Measurements from ENCODE around the gene USP32.
A peak's percentile ranks its signal among the peaks of the same experiment; 100 is the strongest.
"Not testable (repeated sequence)": the region's sequence is repeated elsewhere in the genome, so short reads cannot be mapped to it uniquely, and the experiment has no call there.

USP32 gene

DNA sequence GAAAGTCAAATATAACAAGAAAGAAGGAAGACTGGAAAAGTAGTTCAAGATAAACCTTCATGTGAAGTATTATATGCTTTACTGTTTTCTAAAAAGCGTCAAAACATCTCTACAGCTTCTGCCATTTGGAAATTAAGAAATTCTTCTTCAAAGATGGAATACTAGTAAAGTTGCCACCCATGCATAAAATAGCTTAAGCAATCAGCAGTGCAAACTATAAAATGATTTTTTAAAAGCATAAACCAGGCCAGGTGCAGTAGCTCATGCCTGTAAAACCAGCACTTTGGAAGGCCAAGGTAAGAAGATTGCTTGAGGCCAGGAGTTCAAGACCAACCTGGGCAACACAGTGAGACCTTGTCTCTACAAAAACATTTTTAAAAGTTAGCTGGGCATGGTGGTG is 68.2 kb downstream of the USP32 start:
- TF ChIP-seq, protein P1, sequence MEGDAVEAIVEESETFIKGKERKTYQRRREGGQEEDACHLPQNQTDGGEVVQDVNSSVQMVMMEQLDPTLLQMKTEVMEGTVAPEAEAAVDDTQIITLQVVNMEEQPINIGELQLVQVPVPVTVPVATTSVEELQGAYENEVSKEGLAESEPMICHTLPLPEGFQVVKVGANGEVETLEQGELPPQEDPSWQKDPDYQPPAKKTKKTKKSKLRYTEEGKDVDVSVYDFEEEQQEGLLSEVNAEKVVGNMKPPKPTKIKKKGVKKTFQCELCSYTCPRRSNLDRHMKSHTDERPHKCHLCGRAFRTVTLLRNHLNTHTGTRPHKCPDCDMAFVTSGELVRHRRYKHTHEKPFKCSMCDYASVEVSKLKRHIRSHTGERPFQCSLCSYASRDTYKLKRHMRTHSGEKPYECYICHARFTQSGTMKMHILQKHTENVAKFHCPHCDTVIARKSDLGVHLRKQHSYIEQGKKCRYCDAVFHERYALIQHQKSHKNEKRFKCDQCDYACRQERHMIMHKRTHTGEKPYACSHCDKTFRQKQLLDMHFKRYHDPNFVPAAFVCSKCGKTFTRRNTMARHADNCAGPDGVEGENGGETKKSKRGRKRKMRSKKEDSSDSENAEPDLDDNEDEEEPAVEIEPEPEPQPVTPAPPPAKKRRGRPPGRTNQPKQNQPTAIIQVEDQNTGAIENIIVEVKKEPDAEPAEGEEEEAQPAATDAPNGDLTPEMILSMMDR (IDR thresholded peaks at IDR 0.05; ENCODE audit: extremely low read depth, missing control alignments): no peak
- no peak for DNase-seq (ENCODE audit: low spot score)

DNA sequence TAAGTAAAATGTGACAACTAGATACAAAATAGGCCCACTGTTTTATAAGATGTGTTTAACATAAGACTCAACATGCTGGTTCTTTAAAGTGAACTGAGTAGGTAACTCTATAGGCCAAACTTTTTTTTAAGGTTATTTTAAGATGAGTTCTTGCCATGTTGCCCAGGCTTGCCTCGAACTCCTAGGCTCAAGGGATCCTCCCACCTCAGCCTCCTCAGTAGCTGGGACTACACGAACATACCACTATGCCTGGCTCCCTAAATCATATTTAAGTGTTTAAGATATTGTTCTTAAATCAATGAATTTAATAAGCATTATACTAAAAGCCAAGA is 69.9 kb downstream of the USP32 start:
- no peak for DNase-seq (ENCODE audit: low spot score)
- TF ChIP-seq, protein P1 (IDR thresholded peaks at IDR 0.05; ENCODE audit: extremely low read depth, missing control alignments): no peak

DNA sequence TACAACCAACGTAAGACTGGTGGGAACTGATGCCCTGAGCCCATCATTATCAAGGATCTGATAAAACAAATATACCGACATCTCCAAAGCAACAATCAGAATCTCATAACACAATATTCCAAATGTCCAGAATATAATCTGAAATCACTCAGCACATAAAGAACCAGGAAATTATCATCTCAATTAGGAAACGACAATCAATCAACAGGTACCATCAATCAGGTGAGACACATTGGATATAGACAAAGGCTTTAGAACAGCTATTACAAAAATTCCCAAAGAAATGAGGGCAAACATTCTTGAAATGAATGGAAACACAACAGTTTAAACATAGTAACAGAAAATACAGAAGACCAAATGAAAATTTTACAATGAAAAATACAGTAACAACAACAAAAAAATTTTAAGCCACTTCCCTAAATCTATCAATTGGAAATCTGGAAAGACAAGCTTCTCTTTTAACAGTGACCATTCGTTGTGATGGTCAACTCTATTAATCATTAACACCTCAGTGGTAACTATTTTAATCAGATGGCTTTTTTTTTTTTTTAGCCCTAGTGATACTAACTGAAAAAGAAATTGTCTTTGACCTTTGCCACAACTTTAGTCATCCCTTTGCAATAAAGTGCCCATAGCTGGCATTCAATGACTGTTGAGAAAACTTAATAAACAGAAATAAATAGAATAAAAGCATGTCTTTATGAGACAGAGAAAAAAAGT is 70.4 kb downstream of the USP32 start:
- peak; percentile 29 for DNase-seq (ENCODE audit: low spot score)
- TF ChIP-seq, protein P1 (IDR thresholded peaks at IDR 0.05; ENCODE audit: extremely low read depth, missing control alignments): no peak

DNA sequence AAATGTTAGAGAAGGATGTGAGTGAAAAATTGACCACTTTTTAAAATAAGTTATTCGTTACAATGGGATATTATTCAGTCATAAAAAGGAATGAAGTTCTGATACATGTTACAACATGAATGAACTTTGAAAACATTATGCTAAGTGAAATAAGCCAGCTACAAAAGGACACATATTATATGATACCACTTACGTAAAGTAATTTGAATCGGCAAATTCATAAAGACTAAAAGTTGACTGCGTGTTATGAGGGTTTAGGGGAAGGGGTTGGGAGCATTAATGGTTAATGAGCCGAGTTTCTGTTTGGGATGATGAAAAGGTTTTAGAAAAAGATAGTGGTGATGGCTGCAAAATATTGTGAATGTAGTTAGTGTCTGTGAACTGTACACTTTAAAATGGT is 73.1 kb downstream of the USP32 start:
- no peak for DNase-seq (ENCODE audit: low spot score)
- TF ChIP-seq, protein P1 (IDR thresholded peaks at IDR 0.05; ENCODE audit: extremely low read depth, missing control alignments): no peak

DNA sequence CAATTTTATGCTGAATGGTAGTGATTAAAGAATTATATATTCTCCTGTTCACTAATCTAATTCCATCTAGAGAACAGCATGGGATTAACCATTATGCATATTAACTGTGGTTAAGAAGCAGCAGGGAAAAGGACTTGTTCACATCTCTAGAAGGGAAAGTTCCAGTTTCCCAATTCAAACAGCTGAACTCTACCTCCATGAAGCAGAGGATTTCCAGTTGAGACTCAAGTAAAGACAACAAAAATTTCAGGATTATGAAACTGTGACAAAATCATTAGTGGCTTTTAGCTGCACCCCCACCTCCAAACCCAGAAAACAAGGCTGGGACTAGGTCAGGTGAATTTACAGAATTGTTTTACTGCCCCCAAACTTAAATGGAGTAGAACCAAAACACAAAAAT is 73.6 kb downstream of the USP32 start:
- no peak for DNase-seq (ENCODE audit: low spot score)
- TF ChIP-seq, protein P1 (IDR thresholded peaks at IDR 0.05; ENCODE audit: extremely low read depth, missing control alignments): no peak

DNA sequence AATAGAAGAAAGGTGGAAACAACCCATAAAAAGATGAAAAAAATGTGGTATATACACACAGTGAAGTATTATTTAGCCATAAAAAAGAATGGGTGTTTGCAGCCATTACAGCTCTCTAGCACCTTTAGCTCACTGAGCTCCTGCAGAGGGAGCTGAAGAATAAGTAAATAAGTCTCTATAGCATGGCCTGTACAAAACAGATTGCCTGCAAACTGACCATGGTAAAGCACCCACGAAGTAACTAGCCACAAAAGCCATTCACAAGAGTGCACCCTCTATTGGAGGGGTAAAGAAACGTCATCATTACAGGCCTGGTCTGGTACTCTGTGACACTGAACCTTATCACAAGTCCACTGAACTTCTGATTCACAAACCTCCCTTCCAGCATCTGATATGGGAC is 76.3 kb downstream of the USP32 start:
- TF ChIP-seq, protein P1 (IDR thresholded peaks at IDR 0.05; ENCODE audit: extremely low read depth, missing control alignments): peak; percentile 0
- no peak for DNase-seq (ENCODE audit: low spot score)

DNA sequence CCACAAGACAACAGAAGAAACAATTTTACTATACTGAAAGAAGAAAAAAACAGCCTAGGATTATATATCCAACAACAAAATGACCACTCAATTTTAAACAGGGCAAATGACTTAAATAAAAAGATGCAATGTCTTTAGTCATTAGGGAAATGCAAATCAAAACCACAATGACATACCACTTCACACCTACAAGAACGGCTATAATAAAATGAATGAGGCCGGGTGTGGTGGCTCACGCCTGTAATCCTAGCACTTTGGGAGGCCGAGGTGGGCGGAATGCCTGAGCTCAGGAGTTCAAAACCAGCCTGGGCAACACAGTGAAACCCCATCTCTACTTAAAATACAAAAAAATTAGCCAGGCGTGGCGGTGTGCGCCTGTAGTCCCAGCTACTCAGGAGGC is 77.0 kb downstream of the USP32 start:
- not testable (repeated sequence) for DNase-seq (ENCODE audit: low spot score)

DNA sequence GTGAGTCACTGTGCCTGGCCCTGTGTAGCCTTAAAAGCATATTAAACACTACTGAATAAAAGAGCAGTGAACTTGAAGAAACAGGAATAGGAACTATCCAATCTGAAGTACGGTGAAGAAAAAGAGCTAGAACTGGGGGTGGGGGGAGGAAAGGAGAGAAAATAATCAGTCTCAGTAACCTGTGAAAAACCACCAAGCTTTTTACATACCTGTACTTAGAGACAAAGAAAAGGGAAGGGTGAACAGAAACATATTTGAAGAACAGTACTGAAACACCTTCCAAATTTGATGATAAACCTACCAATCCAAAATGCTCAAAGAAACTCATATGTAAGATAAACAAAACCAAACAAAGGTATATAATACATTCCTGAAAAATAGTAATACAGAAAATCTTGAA is 77.5 kb downstream of the USP32 start:
- TF ChIP-seq, protein P1 (IDR thresholded peaks at IDR 0.05; ENCODE audit: extremely low read depth, missing control alignments): no peak
- DNase-seq (ENCODE audit: low spot score): peak; percentile 34
